ENCODE data around the gene ARL4C. TPM values are rescaled to one million over a fixed set of nuclear protein-coding genes. Genes with fewer than 3 reads are reported as not detected.

ARL4C gene
- total RNA-seq, 1 experiment from 2014 or later, result 51.3 TPM

DNA sequence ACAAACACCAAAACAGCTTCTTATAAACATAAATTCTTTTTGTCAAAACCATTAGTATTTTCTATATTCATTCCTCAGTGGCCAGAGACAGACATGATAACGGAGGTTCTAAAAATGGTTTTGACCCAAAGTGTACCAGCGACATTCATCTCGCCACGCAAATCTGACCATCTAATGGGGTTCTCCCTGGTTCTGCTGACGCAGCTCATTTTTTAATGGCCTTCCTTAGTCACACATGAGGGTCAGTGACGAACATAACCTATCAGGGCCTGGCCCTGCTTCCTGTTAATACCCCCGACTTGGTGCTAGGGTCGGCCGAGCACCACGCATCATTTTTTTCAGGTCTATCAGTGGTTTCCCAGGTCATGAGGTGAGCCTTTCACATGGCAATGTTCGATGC is 45.9 kb upstream of the ARL4C start:
- no TSS peak for BruUV-seq (replicated peaks)

GRCh38 chr2:234537929-234538328 is 41.0 kb upstream of the ARL4C start:
- BruUV-seq (replicated peaks), result no TSS peak

More for the DNA sequence above, 45.9 kb upstream of the ARL4C start:
- no peaks in the 10 kb centered on the region for H4K20me1 ChIP-seq (ENCODE audit: insufficient read depth)
- TF ChIP-seq EZH2 (IDR thresholded peaks at IDR 0.05; ENCODE audit: low read depth) (no peak), CTCF (conservative IDR thresholded peaks at IDR 0.05) (no peak)
- no peak overlapping the region for H3K27ac ChIP-seq
- intact Hi-C loops (cut with micrococcal nuclease; ENCODE audit: unreplicated experiment), result no loop called here
- H3K9me3 ChIP-seq (ENCODE audit: insufficient read depth, low read depth), result no peaks in the 10 kb centered on the region
- no peak overlapping the region for H3K4me2 ChIP-seq
- ChIA-PET CTCF (no interaction called here), POLR2A (ENCODE audit: unreplicated experiment) (no interaction called here)
- no peaks in the 10 kb centered on the region for H3K79me2 ChIP-seq (ENCODE audit: low read depth)
- DNase-seq, result no peak
- H3K36me3 ChIP-seq (ENCODE audit: low read depth), result no peaks in the 10 kb centered on the region
- no peaks in the 10 kb centered on the region for H3F3A ChIP-seq (ENCODE audit: insufficient read depth, low read depth)
- no peaks in the 10 kb centered on the region for H3K27me3 ChIP-seq (ENCODE audit: insufficient read depth, low read depth)
- peaks cover 4% of the 10 kb centered on the region; the same call in 1 of the 2 replicates for H3K4me1 ChIP-seq (replicated peaks; ENCODE audit: insufficient read depth)
- H2AFZ ChIP-seq, result no peak overlapping the region
- H3K9me2 ChIP-seq (ENCODE audit: insufficient read depth), result no peaks in the 10 kb centered on the region
- H3K4me3 ChIP-seq, result no peak overlapping the region

DNA sequence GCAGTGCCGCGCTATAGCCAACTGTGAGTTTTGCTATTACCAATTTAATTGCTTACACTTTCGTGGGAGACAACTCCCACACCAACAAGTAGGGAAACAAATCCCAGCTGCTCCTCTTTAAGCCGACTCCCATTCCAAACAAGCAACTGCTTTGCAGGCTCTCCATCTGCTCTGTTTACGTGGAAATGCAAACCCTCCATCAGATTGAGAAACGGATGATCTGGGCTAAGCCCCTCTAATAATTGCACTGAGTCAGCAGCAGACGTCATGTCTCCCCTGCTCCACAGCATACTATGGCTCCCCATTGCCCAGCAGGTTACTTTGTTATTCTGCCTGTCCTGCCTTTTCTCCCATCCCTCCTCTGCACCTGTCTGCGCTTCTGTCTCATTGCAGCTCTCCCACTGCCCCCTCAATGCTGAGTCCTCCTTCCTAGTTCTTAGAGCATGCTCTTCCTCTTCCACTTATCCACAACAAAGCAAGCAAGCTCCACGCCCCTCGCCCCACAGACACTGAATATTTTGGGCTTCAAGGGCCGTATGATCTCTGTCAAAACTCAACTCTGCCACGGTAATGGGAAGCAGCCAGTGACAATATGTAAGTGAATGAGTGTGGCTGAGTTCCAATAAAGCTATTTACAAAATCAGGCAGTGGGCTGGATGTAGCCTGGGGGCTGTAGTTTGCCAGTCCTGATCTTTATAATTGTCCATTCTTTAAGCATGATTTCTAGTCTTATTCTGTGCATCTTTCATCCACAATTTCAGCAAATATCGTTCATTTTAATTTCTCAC is 39.5 kb upstream of the ARL4C start:
- CTCF ChIA-PET, result interaction anchor here (0.8 kb wide), 1 partner anchor 371 kb away, joined by 3 read pairs; no protein-coding TSS in a partner anchor
- Histone ChIP-seq H3K79me2 (ENCODE audit: low read depth) (no peaks in the 10 kb centered on the region), H3K4me2 (no peak overlapping the region), H3K4me3 (no peak overlapping the region), H2AFZ (no peak overlapping the region), H4K20me1 (ENCODE audit: insufficient read depth) (no peaks in the 10 kb centered on the region), H3K27me3 (ENCODE audit: insufficient read depth, low read depth) (no peaks in the 10 kb centered on the region), H3K36me3 (ENCODE audit: low read depth) (no peaks in the 10 kb centered on the region), H3K27ac (no peak overlapping the region), H3F3A (ENCODE audit: insufficient read depth, low read depth) (no peaks in the 10 kb centered on the region), H3K9me2 (ENCODE audit: insufficient read depth) (no peaks in the 10 kb centered on the region), H3K4me1 (replicated peaks; ENCODE audit: insufficient read depth) (no peaks in the 10 kb centered on the region), H3K9me3 (ENCODE audit: insufficient read depth, low read depth) (no peaks in the 10 kb centered on the region)
- no peak for DNase-seq
- BruUV-seq (replicated peaks), result no TSS peak
- intact Hi-C loops (cut with micrococcal nuclease; ENCODE audit: unreplicated experiment), result no loop called here
- POLR2A ChIA-PET (ENCODE audit: unreplicated experiment), result no interaction called here
- TF ChIP-seq EZH2 (IDR thresholded peaks at IDR 0.05; ENCODE audit: low read depth), result no peak
- no peak for TF ChIP-seq CTCF (conservative IDR thresholded peaks at IDR 0.05)

More at GRCh38 chr2:234537929-234538328, 41.0 kb upstream of the ARL4C start:
- no peaks in the 10 kb centered on the region for H3K4me1 ChIP-seq (replicated peaks; ENCODE audit: insufficient read depth)
- POLR2A ChIA-PET (ENCODE audit: unreplicated experiment), result interaction anchor here (0.6 kb wide), 1 partner anchor 154 kb away, joined by 3 read pairs; no protein-coding TSS in a partner anchor
- no peaks in the 10 kb centered on the region for H3F3A ChIP-seq (ENCODE audit: insufficient read depth, low read depth)
- H3K79me2 ChIP-seq (ENCODE audit: low read depth), result no peaks in the 10 kb centered on the region
- H3K27ac ChIP-seq, result no peak overlapping the region
- no peaks in the 10 kb centered on the region for H3K9me2 ChIP-seq (ENCODE audit: insufficient read depth)
- H2AFZ ChIP-seq, result no peak overlapping the region
- DNase-seq, result no peak
- no peak overlapping the region for H3K4me2 ChIP-seq
- CTCF ChIA-PET, result interaction anchor here (0.6 kb wide), 1 partner anchor 401 kb away, joined by 3 read pairs; no protein-coding TSS in a partner anchor
- no peaks in the 10 kb centered on the region for H3K27me3 ChIP-seq (ENCODE audit: insufficient read depth, low read depth)
- H3K36me3 ChIP-seq (ENCODE audit: low read depth), result no peaks in the 10 kb centered on the region
- no peak overlapping the region for H3K4me3 ChIP-seq
- intact Hi-C loops (cut with micrococcal nuclease; ENCODE audit: unreplicated experiment), result no loop called here
- H3K9me3 ChIP-seq (ENCODE audit: insufficient read depth, low read depth), result no peaks in the 10 kb centered on the region
- H4K20me1 ChIP-seq (ENCODE audit: insufficient read depth), result no peaks in the 10 kb centered on the region
- TF ChIP-seq EZH2 (IDR thresholded peaks at IDR 0.05; ENCODE audit: low read depth) (no peak), CTCF (conservative IDR thresholded peaks at IDR 0.05) (no peak)
